ENCODE measurements around the gene NUDCD3. TPM values are rescaled to one million over a fixed set of nuclear protein-coding genes. Genes with fewer than 3 reads are reported as not detected.

Gene NUDCD3
- total RNA-seq, 1 donor from 2014 or later = 97.5 TPM

- no peak for TF ChIP-seq CTCF (IDR thresholded peaks at IDR 0.05; ENCODE audit: unreplicated experiment)
- no peaks in the 10 kb centered on the region for H3K27me3 Mint-ChIP-seq (ENCODE audit: unreplicated experiment)
- no peak overlapping the region for H3K27ac Mint-ChIP-seq (ENCODE audit: unreplicated experiment)
- H3K4me1 Mint-ChIP-seq (ENCODE audit: unreplicated experiment) = no peaks in the 10 kb centered on the region
- H3K9me3 Mint-ChIP-seq (ENCODE audit: unreplicated experiment) = no peaks in the 10 kb centered on the region
- H3K4me3 Mint-ChIP-seq (ENCODE audit: unreplicated experiment) = no peak overlapping the region
- no peaks in the 10 kb centered on the region for H3K36me3 Mint-ChIP-seq (ENCODE audit: low read depth, unreplicated experiment)
- DNase-seq (ENCODE audit: low spot score) = no peak
These were observed 5.9 kb upstream of the NUDCD3 start for GRCh38 chr7:44496385-44496784.

GRCh38 chr7:44494960-44495359, 4.5 kb upstream of the NUDCD3 start:
- no peaks in the 10 kb centered on the region for H3K27me3 Mint-ChIP-seq (ENCODE audit: unreplicated experiment)
- H3K9me3 Mint-ChIP-seq (ENCODE audit: unreplicated experiment) = no peaks in the 10 kb centered on the region
- no peak overlapping the region for H3K27ac Mint-ChIP-seq (ENCODE audit: unreplicated experiment)
- no peak overlapping the region for H3K4me3 Mint-ChIP-seq (ENCODE audit: unreplicated experiment)
- H3K36me3 Mint-ChIP-seq (ENCODE audit: low read depth, unreplicated experiment) = no peaks in the 10 kb centered on the region
- DNase-seq (ENCODE audit: low spot score) = no peak
- TF ChIP-seq CTCF (IDR thresholded peaks at IDR 0.05; ENCODE audit: unreplicated experiment) = no peak
- peaks cover 5% of the 10 kb centered on the region for H3K4me1 Mint-ChIP-seq (ENCODE audit: unreplicated experiment)

GRCh38 chr7:44491229-44491628, 771 bp upstream of the NUDCD3 start:
- Mint-ChIP-seq H3K4me1 (ENCODE audit: unreplicated experiment) (peaks cover 32% of the 10 kb centered on the region), H3K9me3 (ENCODE audit: unreplicated experiment) (no peaks in the 10 kb centered on the region), H3K27me3 (ENCODE audit: unreplicated experiment) (no peaks in the 10 kb centered on the region), H3K27ac (ENCODE audit: unreplicated experiment) (peak overlapping the region; percentile 97), H3K36me3 (ENCODE audit: low read depth, unreplicated experiment) (peaks cover 4% of the 10 kb centered on the region), H3K4me3 (ENCODE audit: unreplicated experiment) (peak overlapping the region; percentile 93)
- no peak for DNase-seq (ENCODE audit: low spot score)
- no peak for TF ChIP-seq CTCF (IDR thresholded peaks at IDR 0.05; ENCODE audit: unreplicated experiment)

DNA sequence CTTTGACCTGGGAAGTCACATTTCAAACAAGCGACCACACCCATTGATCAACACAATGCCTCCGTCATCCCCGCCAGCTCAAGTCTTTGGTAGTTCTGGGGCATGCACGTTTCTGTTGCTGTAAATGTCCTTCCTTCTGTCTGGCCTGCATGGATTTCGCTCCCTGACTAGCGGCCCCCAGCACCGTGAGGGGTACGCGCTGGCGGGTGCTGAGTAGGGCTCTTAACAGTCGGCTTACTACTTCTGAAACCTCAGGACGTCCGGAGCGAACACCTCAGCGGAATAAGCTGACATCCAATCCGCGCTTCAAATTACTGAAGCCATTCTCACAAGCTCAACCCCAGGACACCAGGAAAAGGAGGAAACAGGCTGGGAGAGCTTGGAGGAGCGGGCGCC, 505 bp downstream of the NUDCD3 start:
- Mint-ChIP-seq H3K27me3 (ENCODE audit: unreplicated experiment) (no peaks in the 10 kb centered on the region), H3K36me3 (ENCODE audit: low read depth, unreplicated experiment) (peaks cover 4% of the 10 kb centered on the region), H3K4me1 (ENCODE audit: unreplicated experiment) (peaks cover 43% of the 10 kb centered on the region), H3K4me3 (ENCODE audit: unreplicated experiment) (peak overlapping the region; percentile 93), H3K9me3 (ENCODE audit: unreplicated experiment) (no peaks in the 10 kb centered on the region), H3K27ac (ENCODE audit: unreplicated experiment) (peak overlapping the region; percentile 97)
- no peak for DNase-seq (ENCODE audit: low spot score)
- TF ChIP-seq CTCF (IDR thresholded peaks at IDR 0.05; ENCODE audit: unreplicated experiment) = no peak

DNA sequence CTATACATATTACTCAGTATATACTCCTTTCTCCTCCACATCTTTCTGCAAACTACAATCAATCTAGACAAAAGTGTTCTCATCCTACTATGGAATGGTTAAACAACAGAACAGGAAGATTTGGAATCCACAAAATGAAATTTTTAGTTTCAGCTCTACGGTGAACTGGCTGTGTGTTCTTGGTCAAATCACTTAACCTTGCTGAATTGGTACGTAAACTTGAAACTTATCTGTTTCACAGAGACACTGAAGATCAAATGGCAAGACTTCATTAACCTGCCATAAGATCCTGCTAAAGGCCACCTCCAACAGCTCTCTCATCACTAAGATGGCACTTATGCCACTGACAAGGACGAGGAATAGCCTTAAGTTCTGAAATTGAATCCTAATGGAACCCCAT, 1.5 kb downstream of the NUDCD3 start:
- H3K36me3 Mint-ChIP-seq (ENCODE audit: low read depth, unreplicated experiment) = peaks cover 10% of the 10 kb centered on the region
- no peaks in the 10 kb centered on the region for H3K27me3 Mint-ChIP-seq (ENCODE audit: unreplicated experiment)
- no peak for DNase-seq (ENCODE audit: low spot score)
- H3K4me1 Mint-ChIP-seq (ENCODE audit: unreplicated experiment) = peaks cover 51% of the 10 kb centered on the region
- no peaks in the 10 kb centered on the region for H3K9me3 Mint-ChIP-seq (ENCODE audit: unreplicated experiment)
- no peak for TF ChIP-seq CTCF (IDR thresholded peaks at IDR 0.05; ENCODE audit: unreplicated experiment)
- H3K27ac Mint-ChIP-seq (ENCODE audit: unreplicated experiment) = peak overlapping the region; percentile 97
- peak overlapping the region; percentile 93 for H3K4me3 Mint-ChIP-seq (ENCODE audit: unreplicated experiment)
